ENCODE measurements around the gene KRT26.

KRT26 gene

GRCh38 chr17:40793832-40794231 lies 21.8 kb upstream of the KRT26 start:
- Histone ChIP-seq H3K4me3 (ENCODE audit: low read length) (no peak overlapping the region), H3K27ac (ENCODE audit: low read depth, low read length) (no peak overlapping the region), H3K9me2 (replicated peaks; ENCODE audit: control insufficient read depth, low read length) (no peaks in the 10 kb centered on the region), H3K4me1 (ENCODE audit: control insufficient read depth, low read length) (no peaks in the 10 kb centered on the region), H4K20me1 (ENCODE audit: control insufficient read depth, insufficient read depth, low read depth, low read length) (no peaks in the 10 kb centered on the region), H3K79me2 (ENCODE audit: control insufficient read depth, low read length) (no peaks in the 10 kb centered on the region), H3F3A (ENCODE audit: control insufficient read depth, insufficient read depth) (no peaks in the 10 kb centered on the region), H3K27me3 (ENCODE audit: control insufficient read depth, low read length) (peaks cover 12% of the 10 kb centered on the region), H3K36me3 (ENCODE audit: control insufficient read depth, low read length) (no peaks in the 10 kb centered on the region), H3K4me2 (ENCODE audit: low read length) (no peak overlapping the region), H3K9me3 (ENCODE audit: control insufficient read depth, insufficient read depth, low read length) (no peaks in the 10 kb centered on the region)
- TF ChIP-seq EZH2phosphoT487 (IDR thresholded peaks at IDR 0.05; ENCODE audit: borderline replicate concordance, low read length) (no peak), CTCF (IDR thresholded peaks at IDR 0.05; ENCODE audit: low read depth, low read length, poor library complexity, severe bottlenecking) (no peak)

- H4K20me1 ChIP-seq (ENCODE audit: control insufficient read depth, insufficient read depth, low read depth, low read length): no peaks in the 10 kb centered on the region
- no peaks in the 10 kb centered on the region for H3K36me3 ChIP-seq (ENCODE audit: control insufficient read depth, low read length)
- H3K4me3 ChIP-seq (ENCODE audit: low read length): no peak overlapping the region
- H3K27me3 ChIP-seq (ENCODE audit: control insufficient read depth, low read length): peaks cover 10% of the 10 kb centered on the region
- no peak overlapping the region for H3K4me2 ChIP-seq (ENCODE audit: low read length)
- no peaks in the 10 kb centered on the region for H3K9me2 ChIP-seq (replicated peaks; ENCODE audit: control insufficient read depth, low read length)
- H3K27ac ChIP-seq (ENCODE audit: low read depth, low read length): no peak overlapping the region
- no peaks in the 10 kb centered on the region for H3K4me1 ChIP-seq (ENCODE audit: control insufficient read depth, low read length)
- no peaks in the 10 kb centered on the region for H3K9me3 ChIP-seq (ENCODE audit: control insufficient read depth, insufficient read depth, low read length)
- no peaks in the 10 kb centered on the region for H3F3A ChIP-seq (ENCODE audit: control insufficient read depth, insufficient read depth)
- no peaks in the 10 kb centered on the region for H3K79me2 ChIP-seq (ENCODE audit: control insufficient read depth, low read length)
- TF ChIP-seq EZH2phosphoT487 (IDR thresholded peaks at IDR 0.05; ENCODE audit: borderline replicate concordance, low read length) (no peak), CTCF (IDR thresholded peaks at IDR 0.05; ENCODE audit: low read depth, low read length, poor library complexity, severe bottlenecking) (no peak)
These were observed 19.9 kb upstream of the KRT26 start for GRCh38 chr17:40791787-40792436.

- H3K27ac ChIP-seq (ENCODE audit: low read depth, low read length): no peak overlapping the region
- no peak overlapping the region for H3K4me2 ChIP-seq (ENCODE audit: low read length)
- H3K4me3 ChIP-seq (ENCODE audit: low read length): no peak overlapping the region
- H3K9me2 ChIP-seq (replicated peaks; ENCODE audit: control insufficient read depth, low read length): no peaks in the 10 kb centered on the region
- H3K79me2 ChIP-seq (ENCODE audit: control insufficient read depth, low read length): no peaks in the 10 kb centered on the region
- no peaks in the 10 kb centered on the region for H3K9me3 ChIP-seq (ENCODE audit: control insufficient read depth, insufficient read depth, low read length)
- peaks cover 10% of the 10 kb centered on the region for H3K27me3 ChIP-seq (ENCODE audit: control insufficient read depth, low read length)
- TF ChIP-seq CTCF (IDR thresholded peaks at IDR 0.05; ENCODE audit: low read depth, low read length, poor library complexity, severe bottlenecking) (no peak), EZH2phosphoT487 (IDR thresholded peaks at IDR 0.05; ENCODE audit: borderline replicate concordance, low read length) (no peak)
- H4K20me1 ChIP-seq (ENCODE audit: control insufficient read depth, insufficient read depth, low read depth, low read length): no peaks in the 10 kb centered on the region
- H3K4me1 ChIP-seq (ENCODE audit: control insufficient read depth, low read length): no peaks in the 10 kb centered on the region
- no peaks in the 10 kb centered on the region for H3K36me3 ChIP-seq (ENCODE audit: control insufficient read depth, low read length)
- H3F3A ChIP-seq (ENCODE audit: control insufficient read depth, insufficient read depth): no peaks in the 10 kb centered on the region
These were observed 19.1 kb upstream of the KRT26 start for GRCh38 chr17:40791111-40791510.

All from DOHH2 (cell line).